ENCODE data around the gene RAP1GAP. TPM values are rescaled to one million over a fixed set of nuclear protein-coding genes. Genes with fewer than 3 reads are reported as not detected.

Gene RAP1GAP
- polyA plus RNA-seq, 1 donor from 2014 or later = 9.8 TPM

GRCh38 chr1:21648352-21648730 is 20.8 kb downstream of the RAP1GAP start:
- no peak overlapping the region for H3K4me3 ChIP-seq (ENCODE audit: low read length)
- no peak overlapping the region for H3K27ac ChIP-seq (ENCODE audit: low read length)
- no peaks in the 10 kb centered on the region for H3F3A ChIP-seq (ENCODE audit: insufficient read depth, low read length, poor library complexity, severe bottlenecking)
- H3K9ac ChIP-seq (ENCODE audit: low read length) = no peak overlapping the region
- no peaks in the 10 kb centered on the region for H3K79me2 ChIP-seq (replicated peaks; ENCODE audit: insufficient read depth, low read length)
- no peak overlapping the region for H3K4me2 ChIP-seq (ENCODE audit: low read length)
- no peaks in the 10 kb centered on the region for H3K9me2 ChIP-seq (ENCODE audit: insufficient read depth, low read length)
- H3K27me3 ChIP-seq (ENCODE audit: insufficient read depth, low read depth, low read length) = peaks cover 4% of the 10 kb centered on the region
- no peaks in the 10 kb centered on the region for H4K20me1 ChIP-seq (ENCODE audit: insufficient read depth)
- no peak overlapping the region for H2AFZ ChIP-seq (ENCODE audit: low read depth, low read length)
- no peak for TF ChIP-seq CTCF (IDR thresholded peaks at IDR 0.05; ENCODE audit: poor library complexity, severe bottlenecking)
- no peak for TF ChIP-seq EZH2 (IDR thresholded peaks at IDR 0.05; ENCODE audit: borderline replicate concordance, insufficient read depth, low read length, poor library complexity, severe bottlenecking)
- no peak for TF ChIP-seq RAD21 (conservative IDR thresholded peaks at IDR 0.05)
- TF ChIP-seq SMC3 (conservative IDR thresholded peaks at IDR 0.05; ENCODE audit: poor library complexity) = no peak
- TF ChIP-seq POLR2AphosphoS5 (IDR thresholded peaks at IDR 0.05) = no peak
- TF ChIP-seq MXI1 (conservative IDR thresholded peaks at IDR 0.05; ENCODE audit: poor library complexity, severe bottlenecking) = no peak
- TF ChIP-seq EP300 (conservative IDR thresholded peaks at IDR 0.05; ENCODE audit: poor library complexity, severe bottlenecking) = no peak
- TF ChIP-seq TAF1 (IDR thresholded peaks at IDR 0.05; ENCODE audit: low read depth) = no peak
- no peak for TF ChIP-seq REST (IDR thresholded peaks at IDR 0.05; ENCODE audit: borderline replicate concordance)
- no peaks in the 10 kb centered on the region for H3K9me3 ChIP-seq (ENCODE audit: low read length)
- H3K36me3 ChIP-seq (ENCODE audit: insufficient read depth, low read length) = no peaks in the 10 kb centered on the region

DNA sequence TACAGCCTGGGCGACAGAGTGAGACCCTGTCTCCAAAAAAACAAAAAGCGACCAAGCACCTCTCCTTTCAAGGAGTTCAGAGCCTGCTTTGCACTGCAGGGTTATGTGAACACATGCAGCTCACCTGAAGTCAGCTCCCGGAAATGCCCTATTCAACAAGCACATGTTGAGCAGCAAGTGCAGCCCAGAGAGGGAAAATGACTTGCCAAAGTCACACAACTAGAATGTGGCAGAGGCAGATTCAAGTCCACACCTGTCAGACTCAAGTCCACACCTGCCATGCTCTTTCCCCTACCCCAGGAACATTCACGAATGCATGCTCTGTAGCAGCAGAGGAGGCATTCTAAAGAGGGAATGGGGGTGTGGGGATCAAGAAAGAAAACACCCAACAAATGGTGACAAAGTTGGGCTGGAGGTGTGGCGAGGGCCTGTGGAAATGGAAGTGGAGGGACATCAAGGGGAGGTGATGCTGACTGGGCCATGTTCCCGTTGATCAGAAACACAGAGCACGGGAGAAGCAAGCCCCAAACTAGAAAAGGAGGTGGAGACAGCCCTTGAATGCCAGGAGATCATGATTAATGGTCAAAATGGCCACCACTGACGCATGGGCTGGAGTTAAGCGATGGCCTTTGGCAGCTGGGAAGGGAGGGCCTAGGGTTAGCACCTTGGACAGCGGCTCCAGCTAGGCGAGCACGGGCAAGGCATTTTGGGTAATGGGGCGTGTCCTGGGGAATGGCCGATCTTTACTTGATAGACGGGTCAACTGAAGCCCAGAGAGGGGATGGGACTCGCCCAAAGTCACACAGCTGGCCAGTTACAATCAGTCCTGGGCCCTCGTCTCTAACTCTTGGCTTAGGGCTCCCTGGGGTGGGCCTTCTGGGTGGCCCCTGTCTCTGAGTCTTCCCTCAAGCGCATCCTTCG is 21.5 kb downstream of the RAP1GAP start:
- H3K9me2 ChIP-seq (ENCODE audit: insufficient read depth, low read length) = no peaks in the 10 kb centered on the region
- H3K27me3 ChIP-seq (ENCODE audit: insufficient read depth, low read depth, low read length) = peaks cover 1% of the 10 kb centered on the region
- no peaks in the 10 kb centered on the region for H3K79me2 ChIP-seq (replicated peaks; ENCODE audit: insufficient read depth, low read length)
- no peaks in the 10 kb centered on the region for H3K36me3 ChIP-seq (ENCODE audit: insufficient read depth, low read length)
- H4K20me1 ChIP-seq (ENCODE audit: insufficient read depth) = no peaks in the 10 kb centered on the region
- H3K9me3 ChIP-seq (ENCODE audit: low read length) = no peaks in the 10 kb centered on the region
- no peak overlapping the region for H2AFZ ChIP-seq (ENCODE audit: low read depth, low read length)
- no peak overlapping the region for H3K4me3 ChIP-seq (ENCODE audit: low read length)
- H3K4me2 ChIP-seq (ENCODE audit: low read length) = no peak overlapping the region
- no peaks in the 10 kb centered on the region for H3F3A ChIP-seq (ENCODE audit: insufficient read depth, low read length, poor library complexity, severe bottlenecking)
- TF ChIP-seq REST (IDR thresholded peaks at IDR 0.05; ENCODE audit: borderline replicate concordance) (peak; percentile 59), SMC3 (conservative IDR thresholded peaks at IDR 0.05; ENCODE audit: poor library complexity) (no peak)
- H3K9ac ChIP-seq (ENCODE audit: low read length) = no peak overlapping the region
- no peak overlapping the region for H3K27ac ChIP-seq (ENCODE audit: low read length)

Data from neural cell (in vitro differentiated cells).